Right forelimb (tissue), 1 donor: ENCODE measurements around the gene USP6NL.

Source experiments
- DNase-seq: peaks from one replicate; pipeline ENCODE4 v3.0.0-alpha.2; 2018

USP6NL gene

DNA sequence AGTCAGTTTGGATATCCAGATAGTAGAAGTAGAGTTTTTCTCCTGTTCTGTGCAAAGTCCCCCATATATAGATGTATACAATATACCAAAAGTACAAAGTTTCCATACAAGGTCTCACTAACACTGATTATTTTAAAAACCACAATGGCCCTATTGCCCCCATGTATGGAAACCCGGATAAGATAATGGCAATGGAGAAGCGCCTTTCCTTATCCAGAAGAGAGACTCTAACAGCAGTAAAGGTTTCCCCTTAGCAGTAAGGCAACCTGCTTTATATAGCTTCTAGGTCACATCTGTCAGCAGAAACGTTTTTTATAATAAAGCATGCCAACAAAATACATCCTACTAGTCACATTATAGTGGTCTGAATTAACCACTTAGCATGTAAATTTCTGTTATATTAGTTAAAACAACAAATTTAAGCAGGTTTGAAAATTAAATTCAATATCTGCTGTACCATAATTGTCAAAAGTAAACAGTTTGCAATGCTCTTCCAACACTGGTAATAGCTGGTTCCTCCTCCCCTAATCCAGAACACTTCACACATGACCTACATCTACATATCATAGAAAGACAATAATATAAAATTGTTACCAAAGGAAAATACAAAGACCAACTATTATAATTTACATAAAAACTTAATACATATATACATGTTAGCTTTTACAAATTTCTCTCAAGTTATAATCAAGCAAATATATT, 22.4 kb downstream of the USP6NL start:
- no peak for DNase-seq

DNA sequence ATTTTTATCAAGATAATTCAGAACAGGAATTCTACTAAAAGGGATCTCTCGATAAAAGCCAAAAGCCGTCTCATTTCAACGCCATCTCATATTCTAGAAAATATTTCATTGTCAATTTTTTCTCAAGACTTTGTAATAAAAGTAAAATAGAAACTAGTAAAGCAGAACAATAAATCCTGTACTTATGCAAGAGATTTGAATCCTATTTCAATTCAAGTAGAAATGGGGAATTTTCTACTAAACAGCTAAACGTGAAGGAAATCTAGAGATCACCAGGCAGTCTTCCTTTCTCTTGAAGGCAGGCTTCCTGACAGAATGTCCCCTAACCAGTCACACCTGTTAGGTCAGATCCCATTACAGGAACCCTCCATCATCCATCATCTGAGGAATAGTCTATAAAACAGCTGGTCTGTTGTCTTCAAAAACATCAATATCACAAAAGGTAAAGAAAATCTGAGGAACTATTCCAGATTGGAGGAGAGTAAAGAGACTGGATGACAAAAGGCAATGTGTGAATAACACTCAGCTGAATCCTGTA, 23.7 kb downstream of the USP6NL start:
- no peak for DNase-seq

DNA sequence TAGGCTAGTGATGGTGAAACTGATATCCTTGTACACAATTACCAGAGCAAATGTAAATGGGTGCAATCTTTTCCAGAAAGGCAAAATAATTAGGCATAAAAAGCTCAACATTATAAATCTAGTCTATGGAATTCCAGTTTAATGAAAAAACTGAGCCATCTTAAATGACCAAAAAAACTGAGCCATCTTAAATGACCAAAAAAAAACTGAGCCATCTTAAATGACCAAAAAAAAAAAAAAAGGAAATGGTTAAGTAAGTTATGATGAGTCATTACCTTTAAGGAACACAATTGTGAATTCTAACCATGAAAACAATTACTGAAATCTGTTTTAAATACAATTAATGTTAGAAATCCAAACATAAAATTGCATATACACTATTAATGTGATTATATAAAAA, 25.3 kb downstream of the USP6NL start:
- DNase-seq, result no peak

DNA sequence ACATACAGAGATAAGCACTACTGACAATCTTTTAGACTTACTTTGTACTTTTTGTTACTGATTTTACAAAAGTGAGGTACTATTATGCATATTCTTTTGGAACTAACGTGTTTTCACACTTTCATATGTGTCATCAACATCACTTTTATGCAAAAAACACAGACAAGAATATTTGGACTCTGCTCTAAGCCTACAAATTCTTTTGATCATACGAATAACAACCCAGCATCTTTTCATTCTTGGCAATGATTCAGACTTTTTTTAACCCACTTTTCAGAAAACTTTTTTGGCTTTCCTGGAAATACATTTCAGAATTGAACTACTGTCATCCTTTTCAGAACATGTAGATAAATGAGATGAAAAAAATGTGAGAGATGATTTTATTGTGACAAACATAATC, 30.2 kb downstream of the USP6NL start:
- DNase-seq, result no peak

DNA sequence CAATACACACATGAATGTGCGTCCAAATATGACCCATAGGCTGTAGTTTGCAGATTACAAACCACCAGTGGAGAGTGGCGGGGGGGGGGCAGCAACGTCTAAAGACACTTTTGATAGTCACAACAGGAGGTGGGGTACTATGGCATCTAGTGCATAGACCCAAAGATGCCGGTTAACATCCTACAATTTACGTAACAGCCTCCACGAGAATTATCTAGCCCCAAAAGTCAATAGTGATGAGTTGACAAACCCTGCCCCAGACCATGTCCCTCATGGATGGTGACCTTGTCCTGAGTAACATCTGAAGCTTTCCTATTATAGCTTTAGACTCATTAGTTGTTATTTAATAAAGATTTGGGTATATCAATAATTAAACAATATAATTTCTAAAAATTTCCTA, 31.6 kb downstream of the USP6NL start:
- DNase-seq, result no peak

DNA sequence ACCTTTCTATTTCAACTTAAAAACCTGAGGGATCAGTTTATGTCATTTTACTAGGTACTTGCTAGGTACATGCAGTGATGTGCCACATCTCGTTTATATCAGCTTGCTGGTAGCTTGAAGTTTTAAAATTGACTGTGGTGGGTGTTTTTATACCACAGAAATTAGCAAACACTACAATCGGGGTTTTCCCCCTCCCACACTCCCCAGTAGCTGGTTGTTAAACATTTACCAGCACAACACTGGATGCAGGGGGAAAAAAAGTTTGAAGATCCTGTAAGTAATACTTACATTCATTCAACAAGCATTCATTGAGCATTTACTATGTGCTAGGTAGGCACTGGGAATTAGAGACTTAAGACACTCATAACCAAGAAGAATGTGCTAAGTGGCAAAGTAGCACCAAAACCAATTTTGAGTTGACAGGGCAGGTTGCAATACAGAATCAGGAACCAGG, 32.6 kb downstream of the USP6NL start:
- no peak for DNase-seq

DNA sequence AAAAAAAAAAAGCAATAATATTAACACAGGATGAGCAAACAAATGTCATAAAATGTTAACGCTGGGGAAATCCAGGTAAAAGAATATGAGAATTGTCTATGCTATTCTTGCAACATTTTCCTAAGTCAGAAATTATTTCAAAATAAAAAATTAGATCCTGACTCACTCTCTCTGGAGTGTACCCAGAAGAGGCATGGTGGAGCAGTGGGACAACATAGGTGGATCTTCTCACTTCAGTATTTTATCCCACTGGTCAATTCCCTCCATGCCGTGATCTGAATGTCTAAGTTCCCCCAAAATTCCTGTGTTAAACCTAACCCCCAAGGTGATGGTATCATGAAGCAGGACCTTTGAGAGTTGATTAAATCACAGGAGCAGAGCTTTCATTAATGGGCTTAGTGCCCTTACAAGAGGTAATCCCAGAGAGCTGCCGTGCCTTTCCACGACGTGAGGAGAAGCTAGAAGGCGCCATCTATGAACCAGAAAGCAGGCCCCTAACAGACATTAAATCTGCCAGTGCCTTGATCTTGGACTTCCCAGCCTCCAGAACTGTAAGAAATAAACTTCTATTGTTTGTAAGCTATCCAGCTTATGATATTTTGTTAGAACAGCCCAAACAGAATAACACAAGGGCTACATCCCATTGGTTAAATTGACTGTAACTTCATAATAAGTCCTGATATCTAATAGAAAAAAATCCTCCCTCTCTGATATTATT, 35.2 kb downstream of the USP6NL start:
- no peak for DNase-seq

DNA sequence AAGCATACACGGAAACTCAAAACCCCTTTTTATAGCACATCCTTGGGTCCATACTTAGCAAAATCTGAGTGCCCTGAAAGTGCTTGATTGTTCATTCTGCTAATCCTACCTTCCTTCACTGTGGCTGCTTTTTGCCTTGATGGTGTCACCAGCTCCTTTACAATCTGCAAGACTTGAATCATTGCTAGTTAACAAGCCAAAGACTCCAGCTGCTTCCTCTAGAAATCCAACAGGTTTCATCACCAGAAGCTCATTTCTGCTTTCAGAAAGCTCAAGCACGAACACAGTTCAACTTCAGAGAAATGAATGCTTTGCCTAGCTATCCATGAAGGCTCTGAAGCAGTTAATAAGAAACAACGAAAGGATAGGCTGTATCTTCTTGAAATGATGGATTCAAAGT, 38.0 kb downstream of the USP6NL start:
- no peak for DNase-seq

DNA sequence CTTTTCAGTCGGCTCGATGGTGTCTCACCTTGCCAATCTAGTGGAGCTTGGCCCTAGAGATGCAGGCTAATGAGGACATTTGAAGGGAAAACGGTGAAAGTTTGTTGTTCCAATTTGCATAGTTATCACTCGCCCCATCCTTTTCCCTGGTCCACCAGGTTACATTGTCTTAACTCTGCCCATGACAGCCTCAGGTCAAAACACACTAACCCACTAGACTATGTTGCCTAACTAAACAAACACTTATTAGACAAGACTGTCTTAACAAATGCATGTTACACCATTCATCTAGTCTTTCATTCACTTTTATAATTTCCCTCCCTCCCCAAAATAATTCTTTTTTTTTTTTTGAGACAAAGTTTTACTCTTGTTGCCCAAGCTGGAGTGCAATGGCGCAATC, 40.7 kb downstream of the USP6NL start:
- no peak for DNase-seq

DNA sequence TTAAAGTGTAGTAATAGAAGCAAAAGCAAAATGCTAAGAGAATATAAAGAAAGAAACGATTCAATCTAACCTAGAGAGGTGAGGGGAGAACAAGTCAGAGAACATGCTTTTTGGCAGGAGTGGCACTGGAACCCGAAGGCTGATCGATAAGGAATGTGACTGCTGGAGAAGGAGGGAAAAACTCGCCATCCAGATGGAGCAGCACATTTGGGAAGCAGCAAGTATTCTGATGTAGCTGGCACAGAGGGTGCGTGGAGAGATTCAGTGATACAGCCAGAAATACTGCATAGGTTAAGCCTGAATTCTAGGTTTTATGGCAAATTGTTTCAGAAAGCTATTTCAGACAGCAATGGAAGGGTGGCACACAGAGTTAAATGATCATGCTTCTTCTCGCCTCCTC, 42.0 kb downstream of the USP6NL start:
- no peak for DNase-seq

DNA sequence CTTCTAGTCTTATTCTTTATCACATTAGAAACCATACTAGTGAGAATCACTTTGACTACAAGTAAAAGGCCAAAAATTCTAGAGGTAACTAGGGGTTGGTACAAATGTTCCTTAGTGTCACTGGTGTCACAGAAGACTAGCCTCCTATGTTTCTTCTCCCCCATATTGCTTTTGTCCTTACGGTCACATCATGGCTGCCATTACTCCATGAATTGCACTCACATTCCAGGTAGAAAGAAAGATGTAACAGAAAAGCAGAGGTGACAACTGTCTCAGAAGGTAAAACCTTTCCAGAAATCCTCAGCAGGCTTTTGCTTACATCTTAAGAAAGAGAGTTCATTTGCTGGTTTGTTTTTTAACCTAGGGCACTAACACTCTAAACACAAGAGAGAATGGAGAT, 42.9 kb downstream of the USP6NL start:
- DNase-seq, result no peak

DNA sequence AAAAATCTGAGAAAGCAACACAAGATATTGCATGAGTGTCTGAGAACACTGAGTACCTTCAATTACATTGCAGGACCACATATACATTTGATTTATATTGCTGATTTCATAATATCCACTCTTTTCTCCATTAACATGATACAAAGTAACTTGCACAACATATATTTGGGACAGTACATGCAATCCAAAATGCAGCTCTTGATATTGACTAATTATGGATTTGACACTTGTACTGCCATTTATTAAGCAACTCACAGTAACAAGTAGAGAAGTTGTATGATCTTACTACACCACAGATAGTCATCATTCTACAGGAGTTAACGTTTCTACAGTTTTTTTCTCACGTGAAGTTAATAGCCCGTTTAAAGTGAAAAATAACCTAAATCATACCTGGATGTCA, 46.7 kb downstream of the USP6NL start:
- DNase-seq, result no peak

DNA sequence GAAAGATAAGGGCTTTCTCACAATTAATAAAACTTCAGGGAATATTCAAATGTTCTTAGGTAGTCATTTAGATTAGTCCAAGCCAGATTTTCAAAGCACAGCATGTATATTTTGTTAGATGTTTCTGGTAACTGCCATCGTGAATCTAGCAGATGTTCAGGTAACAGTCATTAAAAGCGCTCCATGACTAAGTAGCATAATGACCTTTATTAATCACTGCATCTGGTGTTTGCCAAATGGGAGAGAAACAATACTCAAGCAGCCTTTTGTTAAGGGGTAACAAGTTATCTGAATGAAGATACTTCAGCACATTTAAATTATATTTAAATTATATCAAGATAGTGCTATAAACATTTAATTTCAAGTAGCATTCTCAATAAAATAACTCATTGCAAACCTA, 47.5 kb downstream of the USP6NL start:
- no peak for DNase-seq

DNA sequence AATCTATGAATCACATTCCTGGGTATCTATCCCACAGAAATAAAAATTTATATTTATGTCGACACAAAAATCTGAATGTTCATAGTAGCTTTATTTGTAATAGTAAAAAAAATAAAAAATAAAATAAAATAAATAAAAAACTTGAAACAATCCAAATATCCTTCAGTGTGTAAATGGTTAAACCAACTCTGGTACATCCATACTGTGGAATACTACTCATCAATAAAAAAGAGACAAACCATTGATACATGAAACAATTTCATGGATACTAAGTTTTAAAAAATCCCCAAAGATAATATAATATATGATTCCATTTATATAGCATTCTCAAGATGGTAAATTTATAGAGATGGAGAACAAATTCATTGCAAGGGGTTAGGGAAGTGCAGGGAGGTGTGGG, 48.6 kb downstream of the USP6NL start:
- DNase-seq, result no peak

DNA sequence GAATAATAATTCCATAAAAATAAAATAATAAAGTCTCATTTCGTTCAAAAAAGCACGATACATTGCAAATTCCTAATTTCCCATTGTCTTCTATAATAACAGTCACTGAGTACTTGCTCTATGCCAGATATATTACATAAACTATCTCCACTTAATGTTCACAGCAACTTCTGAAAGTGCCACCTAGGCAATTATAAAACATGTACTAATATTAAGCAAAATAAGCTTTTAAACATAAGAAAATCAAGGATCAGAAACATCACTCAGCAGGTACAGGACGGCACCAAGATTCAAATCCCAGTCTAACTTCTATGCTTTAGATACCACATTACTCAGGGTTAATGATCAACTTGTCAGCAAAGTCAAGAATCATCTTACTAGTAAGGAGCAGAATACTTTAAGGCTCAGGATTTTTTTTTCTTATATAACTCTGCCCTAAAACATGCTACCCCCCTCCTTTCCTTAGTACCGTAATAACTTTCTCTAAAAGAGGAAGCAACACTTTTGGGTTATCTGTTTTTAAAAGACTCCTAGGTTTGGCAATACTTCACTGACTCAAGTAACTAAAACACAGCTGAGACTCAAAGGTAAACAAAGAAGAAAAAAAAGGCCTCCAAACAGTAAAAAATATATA, 51.3 kb downstream of the USP6NL start:
- DNase-seq, result no peak

DNA sequence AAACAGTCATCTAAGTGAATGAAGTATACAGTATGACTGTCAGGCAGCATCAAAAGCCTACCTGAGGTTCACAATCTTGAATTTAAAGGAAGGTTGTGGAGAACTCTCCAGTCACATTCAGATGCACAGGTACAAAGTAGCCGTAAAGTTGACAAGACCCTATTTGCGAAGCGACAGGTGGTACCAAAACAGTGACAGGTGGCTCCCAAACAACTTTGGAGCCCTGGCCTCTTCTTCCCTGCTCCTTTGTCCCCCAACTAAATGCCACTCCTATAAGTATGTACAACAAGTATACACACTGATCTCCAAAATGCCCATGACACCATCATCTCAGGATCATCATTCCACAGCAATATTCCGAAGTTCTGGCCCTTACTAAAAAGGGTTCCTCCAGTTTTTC, 53.5 kb downstream of the USP6NL start:
- DNase-seq, result no peak

DNA sequence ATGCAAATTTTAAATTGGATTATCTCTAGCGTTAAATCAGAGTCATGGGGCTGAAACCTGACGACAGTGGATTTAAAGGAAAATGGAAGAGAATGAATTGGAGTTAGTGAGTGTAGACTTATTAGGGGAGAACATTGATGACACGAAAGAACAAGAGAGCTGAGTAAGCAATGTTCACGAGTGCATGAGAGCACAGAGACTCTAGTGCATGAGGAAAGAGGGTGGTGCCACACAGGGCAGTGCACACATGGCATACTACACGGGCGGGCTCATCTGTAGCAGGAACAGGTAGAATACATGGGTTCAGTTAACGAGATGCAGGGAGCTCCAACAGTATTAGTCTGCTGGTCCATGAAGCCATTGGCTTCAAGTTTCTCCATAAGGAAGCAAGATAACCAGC, 53.9 kb downstream of the USP6NL start:
- DNase-seq, result no peak

DNA sequence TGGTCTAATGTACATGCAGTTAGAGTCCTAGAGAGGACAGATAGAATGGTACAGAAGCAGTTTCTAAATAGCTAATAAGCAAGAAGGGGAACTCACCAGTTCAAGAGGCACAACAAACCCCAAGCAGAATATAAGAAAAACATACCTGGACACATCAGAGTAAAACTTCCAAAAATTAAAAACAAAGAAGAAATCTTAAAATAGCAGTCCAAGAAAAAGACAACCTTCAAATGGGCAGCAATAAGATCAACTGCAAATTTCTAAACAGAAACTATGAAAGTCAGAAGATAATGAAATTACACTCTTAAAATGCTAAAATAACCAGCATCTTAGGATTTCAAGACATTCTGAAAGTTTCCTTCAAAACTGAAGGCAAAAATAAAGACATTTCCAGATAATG, 55.9 kb downstream of the USP6NL start:
- no peak for DNase-seq

DNA sequence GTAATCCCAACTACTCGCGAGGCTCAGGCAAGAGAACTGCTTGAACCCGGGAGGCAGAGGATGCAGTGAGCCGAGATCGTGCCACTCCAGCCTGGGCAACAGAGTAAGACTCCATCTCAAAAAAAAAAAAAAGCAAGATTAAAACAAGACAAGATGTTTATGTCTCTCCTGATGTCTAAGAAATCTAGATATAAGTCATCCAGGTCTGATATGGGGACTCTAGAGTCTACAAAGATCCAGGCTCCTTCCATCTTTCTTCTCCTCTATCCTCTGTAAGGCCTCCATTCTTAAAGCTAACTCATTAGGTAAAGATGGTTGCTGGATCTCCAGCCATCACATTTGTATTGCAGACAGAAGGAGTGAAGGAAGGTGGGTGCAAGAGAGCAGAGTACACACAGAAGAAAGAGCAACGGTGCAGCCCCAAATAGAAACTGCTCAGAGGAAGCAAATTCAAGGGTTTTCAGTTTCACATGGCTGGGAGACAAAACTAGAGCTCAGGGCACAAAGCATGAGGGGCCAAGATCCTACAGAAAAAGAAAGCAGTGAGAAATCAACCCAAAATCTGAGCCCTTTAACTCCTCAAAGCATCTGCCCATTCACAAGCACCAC, 57.6 kb downstream of the USP6NL start:
- DNase-seq, result no peak

DNA sequence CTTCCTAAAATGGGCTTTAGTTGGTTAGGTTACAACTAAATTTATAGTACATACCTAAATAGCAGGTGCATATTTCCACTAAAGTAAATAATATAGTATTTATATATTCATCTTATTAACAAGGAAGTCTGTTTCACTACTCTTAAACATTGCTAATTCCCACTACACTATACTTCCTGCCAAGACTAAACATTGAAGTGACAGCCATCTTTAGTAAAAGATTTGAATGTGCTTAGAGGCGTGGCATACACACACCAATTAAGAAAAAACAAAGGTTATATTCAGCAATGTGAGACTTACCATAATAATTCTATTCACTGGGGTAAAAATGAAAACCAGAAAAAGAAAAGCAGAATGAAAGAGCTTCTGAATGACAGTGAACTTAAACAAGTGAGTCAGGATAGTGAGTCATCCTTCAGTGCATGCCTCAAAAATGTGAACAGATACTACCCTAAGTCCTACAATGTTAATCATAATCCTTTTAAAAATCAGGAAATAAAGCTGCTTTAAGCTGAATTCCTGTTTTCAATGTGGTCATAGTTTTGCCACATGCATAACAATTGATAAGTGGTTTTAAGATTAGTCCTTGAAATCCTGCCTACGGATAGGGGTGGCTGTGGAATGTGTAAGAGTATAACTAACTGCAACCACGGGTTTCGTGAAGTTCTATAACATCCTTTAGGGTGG, 59.4 kb downstream of the USP6NL start:
- DNase-seq, result no peak

DNA sequence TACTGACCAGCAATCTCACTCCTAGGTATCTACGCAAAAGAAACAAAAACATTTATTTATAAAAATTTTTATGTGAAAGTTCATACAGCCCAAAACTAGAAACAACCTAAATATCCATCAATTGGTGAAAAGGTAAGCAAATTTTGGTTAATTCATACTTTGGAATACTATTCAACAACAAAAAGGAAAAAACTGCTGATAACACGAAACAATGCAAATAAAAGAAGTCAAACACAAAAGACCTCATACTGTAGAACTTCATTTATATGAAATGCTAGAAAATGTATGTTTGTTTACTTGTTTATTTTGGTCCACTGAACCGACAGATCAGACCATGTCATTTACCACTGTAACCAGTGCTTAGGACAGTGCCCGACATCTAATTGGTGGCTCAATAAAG, 60.3 kb downstream of the USP6NL start:
- no peak for DNase-seq

DNA sequence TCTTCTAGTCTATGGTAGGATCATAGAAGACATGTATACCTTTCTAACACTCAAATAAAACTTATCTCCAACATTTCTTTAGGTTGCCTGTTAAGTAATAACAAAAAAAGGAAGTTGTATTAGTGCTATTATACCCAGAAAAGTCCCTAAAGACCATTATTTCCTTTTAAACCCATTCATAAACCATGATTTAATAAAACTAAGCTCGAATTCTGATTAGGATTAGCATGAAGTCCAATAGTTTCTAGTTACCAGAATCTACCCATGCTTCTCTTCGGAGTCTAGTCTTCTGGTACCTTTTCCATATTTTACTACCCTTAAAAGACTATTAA, 62.7 kb downstream of the USP6NL start:
- DNase-seq, result no peak
